SK-N-SH treated with all-trans-retinoic acid at 6 μM for 48 hours (cell line): ENCODE measurements around the gene QSER1.

Experiments
- ATAC-seq: fragments of 200-7000 bp; cut with Tn5 transposase; 3 replicates; pipeline ENCODE4 v1.9.1; 2020; ENCODE audit warnings: mild to moderate bottlenecking, moderate library complexity
- ARNTL ChIP-seq: fragments of 450-650 bp; formaldehyde crosslinking; IDR thresholded peaks from 2 replicates; pipeline ENCODE4 v1.5.0; 2020; ENCODE audit warnings: low read depth, mild to moderate bottlenecking, moderate library complexity, borderline replicate concordance
- BACH2 ChIP-seq: fragments of 250-450 bp; sonication (Bioruptor Pico); IDR thresholded peaks from 2 replicates; pipeline ENCODE4 v1.9.0; 2021; ENCODE audit warnings: mild to moderate bottlenecking, borderline replicate concordance
- CREB5 ChIP-seq: fragments of 250-450 bp; sonication (Bioruptor Pico); IDR thresholded peaks from 2 replicates; pipeline ENCODE4 v1.5.1; 2020; ENCODE audit warnings: low read depth, mild to moderate bottlenecking, moderate library complexity
- CSDC2 ChIP-seq: fragments of 250-450 bp; sonication (Bioruptor Pico); IDR thresholded peaks from 2 replicates; pipeline ENCODE4 v1.5.0; 2020; ENCODE audit warnings: mild to moderate bottlenecking, moderate library complexity
- CSRNP3 ChIP-seq: fragments of 250-450 bp; sonication (Bioruptor Pico); IDR thresholded peaks from 2 replicates; pipeline ENCODE4 v1.5.1; 2021; ENCODE audit warnings: mild to moderate bottlenecking, moderate library complexity
- ESRRG ChIP-seq: fragments of 250-450 bp; sonication (Bioruptor Pico); IDR thresholded peaks from 2 replicates; pipeline ENCODE4 v1.6.1; 2021; ENCODE audit warnings: mild to moderate bottlenecking
- GLIS3 ChIP-seq: fragments of 250-450 bp; sonication (Bioruptor Pico); IDR thresholded peaks from 2 replicates; pipeline ENCODE4 v1.5.0; 2020; ENCODE audit warnings: mild to moderate bottlenecking, moderate library complexity
- ISL1 ChIP-seq: fragments of 250-450 bp; sonication (Bioruptor Pico); IDR thresholded peaks from 2 replicates; pipeline ENCODE4 v2.1.2; 2022; ENCODE audit warnings: mild to moderate bottlenecking, moderate library complexity
- OSR1 ChIP-seq: fragments of 250-450 bp; sonication (Bioruptor Pico); IDR thresholded peaks from 2 replicates; pipeline ENCODE4 v1.8.0; 2022; ENCODE audit warnings: moderate library complexity, mild to moderate bottlenecking, inconsistent platforms
- PATZ1 ChIP-seq: fragments of 250-450 bp; sonication (Bioruptor Pico); IDR thresholded peaks from 2 replicates; pipeline ENCODE4 v1.8.0; 2020; ENCODE audit warnings: mild to moderate bottlenecking, moderate library complexity, borderline replicate concordance
- POU6F1 ChIP-seq: fragments of 250-450 bp; sonication (Bioruptor Pico); IDR thresholded peaks from 2 replicates; pipeline ENCODE4 v1.8.0; 2021; ENCODE audit warnings: low read depth, mild to moderate bottlenecking, moderate library complexity, borderline replicate concordance
- PPARA ChIP-seq: fragments of 250-450 bp; sonication (Bioruptor Pico); IDR thresholded peaks from 2 replicates; pipeline ENCODE4 v1.5.0; 2020; ENCODE audit warnings: mild to moderate bottlenecking, borderline replicate concordance
- RARB ChIP-seq: fragments of 250-450 bp; sonication (Bioruptor Pico); IDR thresholded peaks from 2 replicates; pipeline ENCODE4 v1.8.0; 2021; ENCODE audit warnings: mild to moderate bottlenecking, moderate library complexity
- SNAI2 ChIP-seq: fragments of 250-450 bp; sonication (Bioruptor Pico); IDR thresholded peaks from 2 replicates; pipeline ENCODE4 v1.5.0; 2020; ENCODE audit warnings: mild to moderate bottlenecking, moderate library complexity
- TCF4 ChIP-seq: fragments of 250-450 bp; sonication (Bioruptor Pico); IDR thresholded peaks from 2 replicates; pipeline ENCODE4 v1.8.0; 2021; ENCODE audit warnings: mild to moderate bottlenecking, moderate library complexity, borderline replicate concordance
- TOX ChIP-seq: fragments of 250-450 bp; sonication (Bioruptor Pico); IDR thresholded peaks from 2 replicates; pipeline ENCODE4 v1.8.0; 2021; ENCODE audit warnings: mild to moderate bottlenecking, moderate library complexity, borderline replicate concordance
- ZC3H10 ChIP-seq: fragments of 250-450 bp; sonication (Bioruptor Pico); IDR thresholded peaks from 2 replicates; pipeline ENCODE4 v1.5.1; 2021; ENCODE audit warnings: mild to moderate bottlenecking, moderate library complexity
- ZFP3 ChIP-seq: fragments of 250-450 bp; sonication (Bioruptor Pico); IDR thresholded peaks from 2 replicates; pipeline ENCODE4 v1.5.0; 2020; ENCODE audit warnings: mild to moderate bottlenecking, moderate library complexity
- ZNF565 ChIP-seq: fragments of 450-650 bp; formaldehyde crosslinking; conservative IDR thresholded peaks from 2 replicates; pipeline ENCODE4 v1.5.0; 2020; ENCODE audit warnings: low read depth, mild to moderate bottlenecking, moderate library complexity
- ZNF70 ChIP-seq: fragments of 450-650 bp; formaldehyde crosslinking; IDR thresholded peaks from 2 replicates; pipeline ENCODE4 v1.5.0; 2020; ENCODE audit warnings: mild to moderate bottlenecking, moderate library complexity
- ZNF8 ChIP-seq: fragments of 450-650 bp; formaldehyde crosslinking; IDR thresholded peaks from 2 replicates; pipeline ENCODE4 v1.5.0; 2020; ENCODE audit warnings: mild to moderate bottlenecking, moderate library complexity

QSER1 gene

GRCh38 chr11:32894149-32894827 is 1.7 kb downstream of the QSER1 start (continued):
- no peak for TF ChIP-seq CREB5 (CRISPR knock-in tag)
- no peak for TF ChIP-seq TCF4 (CRISPR knock-in tag)
- TF ChIP-seq RARB (CRISPR knock-in tag) = no peak
- no peak for TF ChIP-seq PPARA

GRCh38 chr11:32894921-32895320 is 2.3 kb downstream of the QSER1 start:
- no peak for ATAC-seq

GRCh38 chr11:32895471-32895870 is 2.9 kb downstream of the QSER1 start:
- TF ChIP-seq TOX (CRISPR knock-in tag) (no peak), PATZ1 (no peak), OSR1 (CRISPR knock-in tag) (no peak), ZNF70 (CRISPR knock-in tag) (no peak), CSRNP3 (CRISPR knock-in tag) (no peak), ARNTL (CRISPR knock-in tag) (no peak), RARB (CRISPR knock-in tag) (no peak), BACH2 (CRISPR knock-in tag) (no peak), ESRRG (CRISPR knock-in tag) (no peak), POU6F1 (CRISPR knock-in tag) (no peak)
- no peak for ATAC-seq

More at GRCh38 chr11:32894921-32895320, 2.3 kb downstream of the QSER1 start:
- TF ChIP-seq ESRRG (CRISPR knock-in tag) (no peak), ZC3H10 (CRISPR knock-in tag) (no peak)

- ATAC-seq = no peak
Measured at GRCh38 chr11:32897103-32897502, 4.5 kb downstream of the QSER1 start.

GRCh38 chr11:32899438-32899837 is 6.8 kb downstream of the QSER1 start:
- no peak for ATAC-seq
- TF ChIP-seq TCF4 (CRISPR knock-in tag) (no peak), GLIS3 (no peak), RARB (CRISPR knock-in tag) (no peak), SNAI2 (CRISPR knock-in tag) (no peak), ZNF8 (CRISPR knock-in tag) (no peak), ISL1 (no peak), OSR1 (CRISPR knock-in tag) (no peak), BACH2 (CRISPR knock-in tag) (no peak), CSDC2 (CRISPR knock-in tag) (no peak), ESRRG (CRISPR knock-in tag) (no peak), ZFP3 (no peak), POU6F1 (CRISPR knock-in tag) (no peak), PATZ1 (no peak), ZNF565 (no peak)
- TF ChIP-seq, all 23 proteins: peak for 0

More at GRCh38 chr11:32897103-32897502, 4.5 kb downstream of the QSER1 start:
- TF ChIP-seq RARB (CRISPR knock-in tag) = no peak
